Endothelial cell of umbilical vein (primary cell): ENCODE data around the gene DMD. TPM values are rescaled to one million over a fixed set of nuclear protein-coding genes. Genes with fewer than 3 reads are reported as not detected.

ENCODE experiments used
- BruUV-seq: library from RNA; stranded (reverse); fragments of 400-500 nt; replicated peaks from 2 replicates; lab custom pipeline; 2021; lab: Mats Ljungman, UMichigan
- CTCF ChIA-PET: fragments of 300-600, 350-600 bp; sonication (Branson Sonifier 250); formaldehyde crosslinking; loops from one replicate; lab custom pipeline; 2021; ENCODE audit warnings: antibody characterized with exemption, inconsistent platforms; lab: Charles Lee
- POLR2A ChIA-PET: fragments of 300-600, 350-600 bp; sonication (Branson Sonifier 250); formaldehyde crosslinking; loops from one replicate; lab custom pipeline; 2021; ENCODE audit warnings: antibody characterized with exemption, inconsistent platforms; lab: Charles Lee
- DNase-seq: peaks from one replicate; pipeline ENCODE4 v3.0.0-alpha.2; 2011; ENCODE audit warnings: low read depth, low spot score
- FAIRE-seq: peaks from 2 replicates; lab custom pipeline; 2011; peaks lifted over from hg19 to GRCh38; lab: Jason Lieb, UNC
- H2AFZ ChIP-seq: 2 replicates; pipeline ENCODE4 v1.6.0; 2012; ENCODE audit warnings: low read depth, low read length, control low read depth, inconsistent platforms
- H3K27ac ChIP-seq: 2 replicates; pipeline ENCODE4 v1.5.1; 2011; ENCODE audit warnings: low read depth, mild to moderate bottlenecking, control low read depth, low read length, moderate library complexity; ENCODE audit not compliant: insufficient read depth
- H3K27me3 ChIP-seq, 2 experiments: 2 replicates each; pipeline versions ENCODE4 v1.6.0 to v1.6.1; 2011; ENCODE audit warnings: low read length in 2 of 2, mixed read lengths in 1 of 2; ENCODE audit not compliant: control insufficient read depth in 2 of 2, insufficient read depth in 2 of 2
- H3K36me3 ChIP-seq, 2 experiments: 2 replicates in 1 of 2; 3 replicates in 1 of 2; pipeline ENCODE4 v1.5.1; 2011; ENCODE audit warnings: low read length in 2 of 2, mild to moderate bottlenecking in 1 of 2, moderate library complexity in 1 of 2; ENCODE audit not compliant: control insufficient read depth in 2 of 2, insufficient read depth in 2 of 2; ENCODE audit errors: extremely low read depth in 1 of 2
- H3K4me1 ChIP-seq: 3 replicates; pipeline ENCODE4 v1.5.1; 2011; ENCODE audit warnings: mild to moderate bottlenecking, low read length; ENCODE audit not compliant: control insufficient read depth, insufficient read depth; ENCODE audit errors: extremely low read depth
- H3K4me2 ChIP-seq: 2 replicates; pipeline ENCODE4 v1.6.1; 2011; ENCODE audit warnings: low read length, control low read depth, mixed read lengths; ENCODE audit not compliant: insufficient read depth
- H3K4me3 ChIP-seq, 3 experiments: fragments of 200-600 bp in 1 of 3; sonication (generic), shearing (Covaris generic) in 1 of 3; replicated peaks in 1 of 3; 2 replicates each; pipeline ENCODE4 v1.5.1; 2011 to 2016; ENCODE audit warnings: control low read depth in 3 of 3, low read length in 3 of 3, mild to moderate bottlenecking in 2 of 3, inconsistent platforms in 1 of 3, low read depth in 1 of 3, moderate library complexity in 1 of 3; ENCODE audit not compliant: insufficient read depth in 1 of 3
- H3K79me2 ChIP-seq: 2 replicates; pipeline ENCODE4 v1.6.0; 2012; ENCODE audit warnings: low read length, inconsistent platforms; ENCODE audit not compliant: control insufficient read depth, insufficient read depth
- H3K9ac ChIP-seq: replicated peaks from 2 replicates; pipeline ENCODE3; 2011; ENCODE audit warnings: low read length, control low read depth; ENCODE audit not compliant: insufficient read depth; ENCODE audit errors: extremely low read depth
- H3K9me1 ChIP-seq: replicated peaks from 3 replicates; pipeline ENCODE4 v1.6.0; 2011; ENCODE audit warnings: mild to moderate bottlenecking, low read length; ENCODE audit not compliant: control insufficient read depth, insufficient read depth; ENCODE audit errors: extremely low read depth
- H3K9me3 ChIP-seq: replicated peaks from 2 replicates; pipeline ENCODE4 v1.5.1; 2012; ENCODE audit warnings: low read length, inconsistent platforms; ENCODE audit not compliant: control insufficient read depth, insufficient read depth
- H4K20me1 ChIP-seq: replicated peaks from 2 replicates; pipeline ENCODE3; 2011; ENCODE audit warnings: mild to moderate bottlenecking, low read length; ENCODE audit not compliant: control insufficient read depth, insufficient read depth; ENCODE audit errors: extremely low read depth
- CTCF ChIP-seq, 2 donors: IDR thresholded peaks; 1 replicate in 1 of 2; 2 replicates in 1 of 2; pipeline ENCODE4 v1.5.1; 2011; ENCODE audit warnings: low read length in 2 of 2, mild to moderate bottlenecking in 2 of 2, moderate library complexity in 2 of 2, control low read depth in 1 of 2, inconsistent platforms in 1 of 2, low read depth in 1 of 2; ENCODE audit not compliant: insufficient read depth in 1 of 2; ENCODE audit errors: extremely low read depth in 1 of 2
- FOS ChIP-seq: IDR thresholded peaks from 2 replicates; pipeline ENCODE4 v1.6.1; 2011; ENCODE audit warnings: mild to moderate bottlenecking, low read length, moderate library complexity, borderline replicate concordance; ENCODE audit not compliant: insufficient read depth
- POLR2A ChIP-seq: IDR thresholded peaks from 2 replicates; pipeline ENCODE4 v1.6.1; 2012; ENCODE audit warnings: low read depth, mild to moderate bottlenecking, control low read depth, low read length
- POLR2AphosphoS5 ChIP-seq: IDR thresholded peaks from 2 replicates; pipeline ENCODE4 v1.6.1; 2012; ENCODE audit warnings: low read depth, mild to moderate bottlenecking, control low read depth, low read length, moderate library complexity; ENCODE audit not compliant: insufficient read depth
- dilution Hi-C: fragments of 300-500 bp; cut with MboI; formaldehyde crosslinking; loops from one replicate; pipeline ENCODE4 v1.15.0; 2019; ENCODE audit warnings: low sequenced_read_pairs; ENCODE audit not compliant: extremely low pct_ligation_motif_present
- intact Hi-C: fragments of 100-400 bp; cut with micrococcal nuclease; formaldehyde crosslinking; loops from one replicate; pipeline ENCODE4 v1.10.0; 2022
- polyA plus RNA-seq, 4 experiments: library from polyadenylated mRNA; depleted of rRNA in 3 of 4; stranded (reverse) in 3 of 4; unstranded in 1 of 4; fragments of >200 nt; gene quantifications; 2 replicates each; pipeline versions ENCODE4 v1.2.1 to v1.2.3, GENCODE V29; 2011 to 2012; ENCODE audit warnings: missing spikeins in 1 of 4
- total RNA-seq: library from RNA; stranded (reverse); gene quantifications from 2 replicates; pipeline ENCODE4 v1.2.3, GENCODE V29; 2021

The DMD gene
- total and polyA plus RNA-seq, 2 donors (not counting 3 experiments of a cell fraction or from before 2014, with no cell fraction given), result 7.3 to 9.0 TPM

GRCh38 chrX:31663172-31663571, 1548.2 kb downstream of the DMD start:
- H3K9me1 ChIP-seq, result no peaks in the 10 kb centered on the region
- H3K9me3 ChIP-seq, result no peaks in the 10 kb centered on the region
- no peak overlapping the region for H3K27ac ChIP-seq
- no peaks in the 10 kb centered on the region for H4K20me1 ChIP-seq
- H3K27me3 ChIP-seq, result no peaks in the 10 kb centered on the region
- DNase-seq (no peak), FAIRE-seq (peak; percentile 66)
- H3K9ac ChIP-seq, result no peak overlapping the region
- H3K36me3 ChIP-seq, result no peaks in the 10 kb centered on the region
- dilution Hi-C loops, result no loop called here
- ChIA-PET CTCF (no interaction called here), POLR2A (no interaction called here)
- intact Hi-C loops, result no loop called here
- H2AFZ ChIP-seq, result no peak overlapping the region
- H3K4me2 ChIP-seq, result no peak overlapping the region
- no peak overlapping the region for H3K4me3 ChIP-seq
- BruUV-seq, result no TSS peak
- no peaks in the 10 kb centered on the region for H3K4me1 ChIP-seq
- H3K79me2 ChIP-seq, result no peaks in the 10 kb centered on the region
- TF ChIP-seq POLR2A (no peak), POLR2AphosphoS5 (no peak), FOS (no peak)

GRCh38 chrX:31661280-31661810, 1550.0 kb downstream of the DMD start:
- intact Hi-C loops, result no loop called here
- Histone ChIP-seq H3K9me1 (no peaks in the 10 kb centered on the region), H3K4me3 (no peak overlapping the region), H3K4me1 (no peaks in the 10 kb centered on the region), H3K79me2 (no peaks in the 10 kb centered on the region), H4K20me1 (no peaks in the 10 kb centered on the region), H3K9ac (no peak overlapping the region), H3K4me2 (no peak overlapping the region), H3K27ac (no peak overlapping the region), H3K27me3 (no peaks in the 10 kb centered on the region), H3K9me3 (no peaks in the 10 kb centered on the region), H2AFZ (no peak overlapping the region), H3K36me3 (no peaks in the 10 kb centered on the region)
- ChIA-PET CTCF (no interaction called here), POLR2A (no interaction called here)
- TF ChIP-seq CTCF (IDR thresholded peaks at IDR 0.05; ENCODE audit: extremely low read depth in 1 of 2, insufficient read depth in 1 of 2, low read depth in 1 of 2, low read length in 2 of 2) (no peak), FOS (no peak), POLR2A (no peak)
- FAIRE-seq, result no peak
- DNase-seq, result no peak
- no TSS peak for BruUV-seq
- dilution Hi-C loops, result no loop called here
